Mesenchymal stem cell (in vitro differentiated cells and primary cell): ENCODE measurements around the gene CBX2.

Source experiments
- DNase-seq: peaks from one replicate; pipeline ENCODE4 v3.0.0-alpha.2; 2013
- H2AFZ ChIP-seq: one replicate; pipeline ENCODE4 v1.6.1; 2013; ENCODE audit warnings: low read depth, mild to moderate bottlenecking, control low read depth, inconsistent platforms, low read length, moderate library complexity
- H2AK5ac ChIP-seq: 2 replicates; pipeline ENCODE4 v1.6.1; 2013; ENCODE audit warnings: low read length, moderate library complexity, mild to moderate bottlenecking, inconsistent platforms; ENCODE audit not compliant: severe bottlenecking
- H2BK120ac ChIP-seq: one replicate; pipeline ENCODE4 v1.6.1; 2013; ENCODE audit warnings: low read depth, mild to moderate bottlenecking, inconsistent platforms, low read length, moderate library complexity
- H2BK12ac ChIP-seq, 2 experiments: one replicate each; pipeline ENCODE4 v1.6.1; 2013; ENCODE audit warnings: inconsistent platforms in 2 of 2, low read length in 2 of 2, mild to moderate bottlenecking in 2 of 2, moderate library complexity in 2 of 2, control low read depth in 1 of 2
- H2BK15ac ChIP-seq: one replicate; pipeline ENCODE4 v1.6.1; 2013; ENCODE audit warnings: mild to moderate bottlenecking, low read depth, inconsistent platforms; ENCODE audit not compliant: poor library complexity, severe bottlenecking
- H2BK5ac ChIP-seq: 2 replicates; pipeline ENCODE4 v1.6.1; 2013; ENCODE audit warnings: low read depth, mild to moderate bottlenecking, low read length, control low read depth, inconsistent platforms; ENCODE audit not compliant: poor library complexity, severe bottlenecking
- H3K14ac ChIP-seq, 2 experiments: one replicate each; pipeline ENCODE4 v1.6.1; 2013; ENCODE audit warnings: inconsistent platforms in 2 of 2, low read length in 2 of 2, control low read depth in 1 of 2, mild to moderate bottlenecking in 1 of 2, moderate library complexity in 1 of 2
- H3K18ac ChIP-seq, 2 experiments: one replicate each; pipeline ENCODE4 v1.6.1; 2013; ENCODE audit warnings: inconsistent platforms in 2 of 2, low read length in 2 of 2, control low read depth in 1 of 2, low read depth in 1 of 2, mild to moderate bottlenecking in 1 of 2
- H3K23ac ChIP-seq, 2 experiments: one replicate each; pipeline ENCODE4 v1.6.1; 2013; ENCODE audit warnings: inconsistent platforms in 2 of 2, low read length in 2 of 2, mild to moderate bottlenecking in 2 of 2, moderate library complexity in 2 of 2, control low read depth in 1 of 2
- H3K27ac ChIP-seq: 2 replicates; pipeline ENCODE4 v1.5.1; 2013; ENCODE audit warnings: mild to moderate bottlenecking, moderate library complexity, low read length, control low read depth, inconsistent platforms; ENCODE audit not compliant: poor library complexity, severe bottlenecking
- H3K27me3 ChIP-seq, 2 experiments: 2 replicates each; pipeline versions ENCODE4 v1.6.1 to v1.7.0; 2013; ENCODE audit warnings: low read length in 2 of 2, mild to moderate bottlenecking in 2 of 2, moderate library complexity in 2 of 2, control low read depth in 1 of 2, inconsistent platforms in 1 of 2; ENCODE audit not compliant: control insufficient read depth in 1 of 2, insufficient read depth in 1 of 2
- H3K36me3 ChIP-seq, 2 experiments: 2 replicates each; pipeline versions ENCODE4 v1.6.1 to v1.7.0; 2013; ENCODE audit warnings: low read length in 2 of 2, control low read depth in 1 of 2, inconsistent platforms in 1 of 2, low read depth in 1 of 2, mild to moderate bottlenecking in 1 of 2; ENCODE audit not compliant: insufficient read depth in 2 of 2, control insufficient read depth in 1 of 2
- H3K4ac ChIP-seq, 2 experiments: one replicate each; pipeline ENCODE4 v1.6.1; 2013; ENCODE audit warnings: inconsistent platforms in 2 of 2, low read length in 2 of 2, mild to moderate bottlenecking in 2 of 2, moderate library complexity in 2 of 2, control low read depth in 1 of 2, low read depth in 1 of 2
- H3K4me1 ChIP-seq: 2 replicates; pipeline ENCODE4 v1.6.1; 2013; ENCODE audit warnings: low read depth, low read length, control low read depth; ENCODE audit not compliant: control insufficient read depth, insufficient read depth
- H3K4me2 ChIP-seq: 2 replicates; pipeline ENCODE4 v1.6.1; 2013; ENCODE audit warnings: low read length, mild to moderate bottlenecking, inconsistent platforms; ENCODE audit not compliant: poor library complexity, severe bottlenecking
- H3K4me3 ChIP-seq, 2 experiments: 2 replicates each; pipeline versions ENCODE4 v1.5.1 to v1.7.0; 2013; ENCODE audit warnings: low read length in 2 of 2, mild to moderate bottlenecking in 2 of 2, control low read depth in 1 of 2, low read depth in 1 of 2; ENCODE audit not compliant: insufficient read depth in 1 of 2
- H3K79me1 ChIP-seq: replicated peaks from 2 replicates; pipeline ENCODE4 v1.6.1; 2013; ENCODE audit warnings: mild to moderate bottlenecking, control low read depth, low read length, inconsistent platforms; ENCODE audit not compliant: poor library complexity, severe bottlenecking
- H3K9ac ChIP-seq: 2 replicates; pipeline ENCODE4 v1.7.0; 2013; ENCODE audit warnings: mild to moderate bottlenecking, low read length, moderate library complexity
- H3K9me3 ChIP-seq: 2 replicates; pipeline ENCODE4 v1.7.0; 2013; ENCODE audit warnings: mild to moderate bottlenecking, low read length; ENCODE audit not compliant: control insufficient read depth
- H4K8ac ChIP-seq: one replicate; pipeline ENCODE4 v1.6.1; 2013; ENCODE audit warnings: inconsistent platforms, mild to moderate bottlenecking, low read length, moderate library complexity
- H4K91ac ChIP-seq: one replicate; pipeline ENCODE4 v1.6.1; 2013; ENCODE audit warnings: mild to moderate bottlenecking, low read length, inconsistent platforms
- WGBS: methylation state at CpG from one replicate; pipeline ENCODE4 v1.1.7; 2013; ENCODE audit warnings: mixed read lengths; 5-methylcytosine and 5-hydroxymethylcytosine counted together

CBX2 gene

GRCh38 chr17:79745641-79746105 is 32.3 kb upstream of the CBX2 start:
- H2BK12ac ChIP-seq, result no peak overlapping the region
- H3K4me3 ChIP-seq, result no peak overlapping the region
- no peak overlapping the region for H3K4me2 ChIP-seq
- H3K27ac ChIP-seq, result no peak overlapping the region
- no peak overlapping the region for H3K4ac ChIP-seq
- H3K79me1 ChIP-seq, result no peaks in the 10 kb centered on the region
- peaks cover 69 to 83% of the 10 kb centered on the region in 2 experiments for H3K27me3 ChIP-seq
- H3K18ac ChIP-seq, result no peak overlapping the region
- H3K4me1 ChIP-seq, result peaks cover 26% of the 10 kb centered on the region
- no peaks in the 10 kb centered on the region for H3K36me3 ChIP-seq
- no peaks in the 10 kb centered on the region for H3K9me3 ChIP-seq
- H2AK5ac ChIP-seq, result no peak overlapping the region
- H3K14ac ChIP-seq, result no peak overlapping the region
- no peak overlapping the region for H4K8ac ChIP-seq
- no peak for DNase-seq
- peak overlapping the region; percentile 35 for H4K91ac ChIP-seq
- no peak overlapping the region for H2BK5ac ChIP-seq
- H3K23ac ChIP-seq, result no peak overlapping the region
- WGBS, result 47% methylated on average over 4 of the region's 6 CpGs
- H2AFZ ChIP-seq, result no peak overlapping the region
- no peak overlapping the region for H2BK120ac ChIP-seq
- H3K9ac ChIP-seq, result no peak overlapping the region
- H2BK15ac ChIP-seq, result no peak overlapping the region

- Histone ChIP-seq H3K9ac (no peak overlapping the region), H3K36me3 (no peaks in the 10 kb centered on the region), H3K4me2 (no peak overlapping the region), H4K8ac (no peak overlapping the region), H2AK5ac (no peak overlapping the region), H3K79me1 (no peaks in the 10 kb centered on the region), H2AFZ (no peak overlapping the region), H3K4me3 (no peak overlapping the region), H3K9me3 (no peaks in the 10 kb centered on the region), H2BK5ac (no peak overlapping the region), H3K27ac (no peak overlapping the region), H3K23ac (no peak overlapping the region), H3K14ac (no peak overlapping the region), H2BK15ac (no peak overlapping the region), H4K91ac (no peak overlapping the region), H2BK12ac (no peak overlapping the region), H3K4ac (no peak overlapping the region), H3K18ac (no peak overlapping the region), H3K27me3 (peaks cover 71 to 87% of the 10 kb centered on the region in 2 experiments), H2BK120ac (no peak overlapping the region), H3K4me1 (peaks cover 21% of the 10 kb centered on the region)
- 12% methylated on average over 22 of the region's 22 CpGs for WGBS
- DNase-seq, result no peak
Observed at GRCh38 chr17:79746889-79747507, 30.9 kb upstream of the CBX2 start.

- no peak overlapping the region for H2AFZ ChIP-seq
- WGBS, result 8% methylated on average over 52 of the region's 74 CpGs
- H4K91ac ChIP-seq, result peak overlapping the region; percentile 43
Observed at GRCh38 chr17:79747508-79748294, 30.2 kb upstream of the CBX2 start.

GRCh38 chr17:79748295-79749099 is 29.5 kb upstream of the CBX2 start:
- DNase-seq, result no peak
- no peaks in the 10 kb centered on the region for H3K79me1 ChIP-seq
- peaks cover 14% of the 10 kb centered on the region for H3K4me1 ChIP-seq
- no peak overlapping the region for H2AK5ac ChIP-seq
- peaks cover 63 to 80% of the 10 kb centered on the region in 2 experiments for H3K27me3 ChIP-seq
- no peak overlapping the region for H3K4ac ChIP-seq
- no peak overlapping the region for H3K4me3 ChIP-seq
- H2AFZ ChIP-seq, result no peak overlapping the region
- no peak overlapping the region for H3K4me2 ChIP-seq
- no peak overlapping the region for H3K14ac ChIP-seq
- H2BK12ac ChIP-seq, result no peak overlapping the region
- H3K36me3 ChIP-seq, result no peaks in the 10 kb centered on the region
- H3K18ac ChIP-seq, result no peak overlapping the region
- 9% methylated on average over 52 of the region's 55 CpGs for WGBS
- no peak overlapping the region for H3K23ac ChIP-seq
- no peak overlapping the region for H4K91ac ChIP-seq
- H2BK120ac ChIP-seq, result peak overlapping the region; percentile 49
- no peak overlapping the region for H2BK5ac ChIP-seq
- H3K27ac ChIP-seq, result no peak overlapping the region
- H2BK15ac ChIP-seq, result peak overlapping the region; percentile 40
- no peak overlapping the region for H3K9ac ChIP-seq
- no peaks in the 10 kb centered on the region for H3K9me3 ChIP-seq
- H4K8ac ChIP-seq, result no peak overlapping the region

More at GRCh38 chr17:79747508-79748294, 30.2 kb upstream of the CBX2 start:
- Histone ChIP-seq H3K4me1 (peaks cover 14% of the 10 kb centered on the region), H2AK5ac (no peak overlapping the region), H2BK12ac (no peak overlapping the region), H3K27me3 (peaks cover 68 to 84% of the 10 kb centered on the region in 2 experiments), H3K23ac (peak overlapping the region in 1 of 2 experiments; percentile 71), H3K18ac (no peak overlapping the region), H3K14ac (no peak overlapping the region), H3K4ac (no peak overlapping the region), H2BK120ac (no peak overlapping the region), H2BK5ac (no peak overlapping the region), H3K9me3 (no peaks in the 10 kb centered on the region), H3K79me1 (no peaks in the 10 kb centered on the region), H3K9ac (no peak overlapping the region), H3K4me3 (no peak overlapping the region), H2BK15ac (peak overlapping the region; percentile 40), H3K4me2 (no peak overlapping the region), H3K36me3 (no peaks in the 10 kb centered on the region), H4K8ac (no peak overlapping the region), H3K27ac (no peak overlapping the region)
- no peak for DNase-seq
